DND-41 (cell line): ENCODE measurements around the gene SLC2A9.

Source experiments
- CTCF ChIP-seq: IDR thresholded peaks from 2 replicates; pipeline ENCODE4 v1.5.1; 2012; ENCODE audit warnings: borderline replicate concordance, low read length, moderate library complexity, mild to moderate bottlenecking; ENCODE audit not compliant: poor library complexity, severe bottlenecking; ENCODE audit errors: extremely low read depth
- EZH2 ChIP-seq: IDR thresholded peaks from 3 replicates; pipeline ENCODE4 v1.6.1; 2012; ENCODE audit warnings: borderline replicate concordance, low read depth, mild to moderate bottlenecking, moderate library complexity, low read length, inconsistent platforms; ENCODE audit not compliant: severe bottlenecking

GRCh38 chr4:9942921-9943600 is 78.2 kb downstream of the SLC2A9 start:
- TF ChIP-seq CTCF: no peak
- no peak for TF ChIP-seq EZH2
